Lower leg skin (tissue), 4 donors: Measurements from ENCODE around the gene PDCD1LG2. TPM values are rescaled to one million over a fixed set of nuclear protein-coding genes. Genes with fewer than 3 reads are reported as not detected.

Experiments
- DNase-seq, 2 donors: peaks; one replicate each; pipeline ENCODE4 v3.0.0-alpha.2; 2019; ENCODE audit warnings: low spot score in 2 of 2
- H3K4me3 ChIP-seq: fragments of 200-600 bp; sonication (generic); 2 replicates; pipeline ENCODE4 v1.5.1; 2017; ENCODE audit warnings: mild to moderate bottlenecking, low read depth; ENCODE audit not compliant: poor library complexity, severe bottlenecking
- CTCF ChIP-seq, 3 donors: fragments of 450-650 bp; IDR thresholded peaks; one replicate each; pipeline ENCODE4 v1.5.1; 2016; ENCODE audit warnings: antibody characterized with exemption in 3 of 3, mild to moderate bottlenecking in 3 of 3, moderate library complexity in 2 of 3
- POLR2A ChIP-seq, 2 donors: fragments of 450-650 bp; IDR thresholded peaks; one replicate each; pipeline ENCODE4 v1.6.1; 2016 to 2017; ENCODE audit warnings: antibody characterized with exemption in 2 of 2, mild to moderate bottlenecking in 1 of 2, moderate library complexity in 1 of 2
- WGBS, 2 donors: methylation state at CpG; one replicate each; pipeline ENCODE4 v1.1.5; 2018; 5-methylcytosine and 5-hydroxymethylcytosine counted together
- intact Hi-C: fragments of 100-400 bp; cut with DNase I; formaldehyde crosslinking; loops from one replicate; pipeline ENCODE4 v1.15.0; 2023; ENCODE audit warnings: low total_unique reads
- total RNA-seq, 4 donors: library from RNA; depleted of rRNA; stranded (reverse); fragments of >200 nt; gene quantifications; one replicate each; pipeline ENCODE4 v1.1.0, GENCODE V29; 2016

Gene PDCD1LG2
- total RNA-seq, 4 donors from 2014 or later = 0.63 to 2.5 (median 1.3) TPM; not detected in 1

- 3 to 13% methylated on average over 2 of the region's 2 CpGs for WGBS, 2 donors
- intact Hi-C loops = no loop called here
- TF ChIP-seq CTCF (IDR thresholded peaks at IDR 0.05) (no peak), POLR2A (IDR thresholded peaks at IDR 0.05) (no peak)
- DNase-seq = peak; percentile 72 to 89
- H3K4me3 ChIP-seq = no peak overlapping the region
These were observed 72.5 kb downstream of the PDCD1LG2 start for GRCh38 chr9:5582835-5583195.

GRCh38 chr9:5586391-5586802, 76.1 kb downstream of the PDCD1LG2 start:
- no peak for DNase-seq
- no peak overlapping the region for H3K4me3 ChIP-seq
- TF ChIP-seq CTCF (IDR thresholded peaks at IDR 0.05) (no peak), POLR2A (IDR thresholded peaks at IDR 0.05) (no peak)
- intact Hi-C loops = no loop called here

- WGBS, 2 donors = 68 to 89% methylated on average over 1 of the region's 1 CpG
- H3K4me3 ChIP-seq = no peak overlapping the region
- no peak for TF ChIP-seq POLR2A (IDR thresholded peaks at IDR 0.05)
- no peak for DNase-seq
- intact Hi-C loops = no loop called here
These were observed 76.7 kb downstream of the PDCD1LG2 start for GRCh38 chr9:5587024-5587423.

GRCh38 chr9:5592231-5592630, 81.9 kb downstream of the PDCD1LG2 start:
- intact Hi-C loops = loop anchor here (10.0 kb wide), 1 partner anchor 147 kb away; no protein-coding TSS in a partner anchor
- no peak for DNase-seq
- H3K4me3 ChIP-seq = no peak overlapping the region
- WGBS, 2 donors = 65 to 69% methylated on average over 3 of the region's 3 CpGs
- TF ChIP-seq CTCF (IDR thresholded peaks at IDR 0.05) (no peak), POLR2A (IDR thresholded peaks at IDR 0.05) (no peak)

- intact Hi-C loops = loop anchor here (10.0 kb wide), 1 partner anchor 148 kb away; no protein-coding TSS in a partner anchor
- no peak for DNase-seq
- TF ChIP-seq POLR2A (IDR thresholded peaks at IDR 0.05) (no peak), CTCF (IDR thresholded peaks at IDR 0.05) (no peak)
- 82 to 88% methylated on average over 5 of the region's 5 CpGs for WGBS, 2 donors
- H3K4me3 ChIP-seq = no peak overlapping the region
These were observed 82.6 kb downstream of the PDCD1LG2 start for GRCh38 chr9:5592904-5593303.

GRCh38 chr9:5593904-5594303, 83.6 kb downstream of the PDCD1LG2 start:
- TF ChIP-seq CTCF (IDR thresholded peaks at IDR 0.05) = no peak
- TF ChIP-seq POLR2A (IDR thresholded peaks at IDR 0.05) = no peak
- WGBS, 2 donors = 69 to 77% methylated on average over 2 of the region's 2 CpGs
- DNase-seq = no peak
- intact Hi-C loops = loop anchor here (10.0 kb wide), 1 partner anchor 149 kb away; no protein-coding TSS in a partner anchor
- no peak overlapping the region for H3K4me3 ChIP-seq
